B cell (primary cell): ENCODE results near the gene SEMA6A.

ENCODE experiments used
- EZH2 ChIP-seq: IDR thresholded peaks from 2 replicates; pipeline ENCODE4 v1.6.1; 2012; ENCODE audit warnings: borderline replicate concordance, low read depth, mild to moderate bottlenecking, moderate library complexity, low read length; ENCODE audit not compliant: insufficient read depth, poor library complexity, severe bottlenecking
- TF ChIP-seq, protein P1 (sequence below): fragments of 200-600 bp; IDR thresholded peaks from one replicate; pipeline ENCODE4 v1.8.0; 2022; ENCODE audit warnings: antibody characterized with exemption, mild to moderate bottlenecking

DNA sequence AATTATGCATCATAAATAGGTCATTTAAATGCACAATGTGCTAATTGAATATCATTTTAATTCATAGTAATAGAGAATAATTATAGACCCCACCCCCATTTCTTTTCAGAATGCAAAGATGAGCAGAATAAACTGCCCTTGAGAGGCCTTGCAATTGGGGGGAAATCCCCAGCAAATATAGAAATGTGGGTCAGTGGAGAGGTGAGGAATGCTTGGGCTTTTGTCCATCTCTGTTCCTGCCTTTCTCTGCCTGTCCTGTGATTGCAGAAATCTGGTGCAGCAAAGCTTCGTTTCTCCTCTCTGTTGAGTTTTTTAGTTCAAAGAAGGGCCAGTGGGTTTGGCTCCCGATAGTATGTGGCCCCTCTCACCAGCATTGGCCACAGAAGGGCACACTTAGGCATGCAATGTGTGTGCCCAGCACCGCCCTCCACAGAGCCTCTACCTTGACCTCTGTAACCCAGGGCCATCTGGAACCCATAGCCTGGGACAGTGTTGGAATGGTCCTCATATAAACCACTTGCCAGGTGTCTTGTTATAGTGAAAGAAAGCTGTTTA is 164.2 kb downstream of the SEMA6A start:
- TF ChIP-seq, protein P1, sequence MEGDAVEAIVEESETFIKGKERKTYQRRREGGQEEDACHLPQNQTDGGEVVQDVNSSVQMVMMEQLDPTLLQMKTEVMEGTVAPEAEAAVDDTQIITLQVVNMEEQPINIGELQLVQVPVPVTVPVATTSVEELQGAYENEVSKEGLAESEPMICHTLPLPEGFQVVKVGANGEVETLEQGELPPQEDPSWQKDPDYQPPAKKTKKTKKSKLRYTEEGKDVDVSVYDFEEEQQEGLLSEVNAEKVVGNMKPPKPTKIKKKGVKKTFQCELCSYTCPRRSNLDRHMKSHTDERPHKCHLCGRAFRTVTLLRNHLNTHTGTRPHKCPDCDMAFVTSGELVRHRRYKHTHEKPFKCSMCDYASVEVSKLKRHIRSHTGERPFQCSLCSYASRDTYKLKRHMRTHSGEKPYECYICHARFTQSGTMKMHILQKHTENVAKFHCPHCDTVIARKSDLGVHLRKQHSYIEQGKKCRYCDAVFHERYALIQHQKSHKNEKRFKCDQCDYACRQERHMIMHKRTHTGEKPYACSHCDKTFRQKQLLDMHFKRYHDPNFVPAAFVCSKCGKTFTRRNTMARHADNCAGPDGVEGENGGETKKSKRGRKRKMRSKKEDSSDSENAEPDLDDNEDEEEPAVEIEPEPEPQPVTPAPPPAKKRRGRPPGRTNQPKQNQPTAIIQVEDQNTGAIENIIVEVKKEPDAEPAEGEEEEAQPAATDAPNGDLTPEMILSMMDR: no peak
- no peak for TF ChIP-seq EZH2
